HG02623 (cell line): ENCODE measurements around the gene EPHA6.
"Not testable (repeated sequence)": the region's sequence is repeated elsewhere in the genome, so short reads cannot be mapped to it uniquely, and the experiment has no call there.

Experiments used
- ATAC-seq: cut with Tn5 transposase; IDR thresholded peaks from one replicate; pipeline ENCODE4 v1.9.1; 2021; ENCODE audit warnings: moderate library complexity; ENCODE audit not compliant: unreplicated experiment

EPHA6 gene

GRCh38 chr3:97575742-97576141, 761.3 kb downstream of the EPHA6 start:
- ATAC-seq = no peak

GRCh38 chr3:97576221-97576620, 761.8 kb downstream of the EPHA6 start:
- ATAC-seq = no peak

- no peak for ATAC-seq
These were observed 765.0 kb downstream of the EPHA6 start for GRCh38 chr3:97579365-97579764.

GRCh38 chr3:97610626-97611025, 796.2 kb downstream of the EPHA6 start:
- no peak for ATAC-seq

- ATAC-seq = no peak
These were observed 798.2 kb downstream of the EPHA6 start for GRCh38 chr3:97612632-97613031.

- no peak for ATAC-seq
These were observed 798.7 kb downstream of the EPHA6 start for GRCh38 chr3:97613139-97613538.

GRCh38 chr3:97620514-97620913, 806.1 kb downstream of the EPHA6 start:
- not testable (repeated sequence) for ATAC-seq

- ATAC-seq = no peak
These were observed 822.1 kb downstream of the EPHA6 start for GRCh38 chr3:97636465-97636864.

- ATAC-seq = no peak
These were observed 832.5 kb downstream of the EPHA6 start for GRCh38 chr3:97646932-97647331.

GRCh38 chr3:97647441-97647982, 833.1 kb downstream of the EPHA6 start:
- no peak for ATAC-seq

GRCh38 chr3:97655971-97656370, 841.6 kb downstream of the EPHA6 start:
- no peak for ATAC-seq

GRCh38 chr3:97656638-97657037, 842.2 kb downstream of the EPHA6 start:
- ATAC-seq = no peak

- ATAC-seq = no peak
These were observed 844.4 kb downstream of the EPHA6 start for GRCh38 chr3:97658668-97659285.

GRCh38 chr3:97662264-97662663, 847.9 kb downstream of the EPHA6 start:
- no peak for ATAC-seq

- ATAC-seq = no peak
These were observed 848.4 kb downstream of the EPHA6 start for GRCh38 chr3:97662762-97663161.

GRCh38 chr3:97665896-97666295, 851.5 kb downstream of the EPHA6 start:
- ATAC-seq = no peak

- ATAC-seq = no peak
These were observed 856.6 kb downstream of the EPHA6 start for GRCh38 chr3:97670952-97671351.

- no peak for ATAC-seq
These were observed 859.1 kb downstream of the EPHA6 start for GRCh38 chr3:97673357-97673997.

- no peak for ATAC-seq
These were observed 860.1 kb downstream of the EPHA6 start for GRCh38 chr3:97674461-97674860.

GRCh38 chr3:97680210-97680609, 865.8 kb downstream of the EPHA6 start:
- ATAC-seq = no peak

GRCh38 chr3:97680696-97681095, 866.3 kb downstream of the EPHA6 start:
- ATAC-seq = no peak

GRCh38 chr3:97684490-97684889, 870.1 kb downstream of the EPHA6 start:
- no peak for ATAC-seq

- no peak for ATAC-seq
These were observed 871.9 kb downstream of the EPHA6 start for GRCh38 chr3:97686258-97686657.
